Adrenal gland (tissue), 12 donors: ENCODE measurements around the gene CCL16. TPM values are rescaled to one million over a fixed set of nuclear protein-coding genes. Genes with fewer than 3 reads are reported as not detected.
"Not testable (repeated sequence)": the region's sequence is repeated elsewhere in the genome, so short reads cannot be mapped to it uniquely, and the experiment has no call there.

Experiments used
- DNase-seq, 7 donors: peaks; one replicate each; pipeline ENCODE4 v3.0.0-alpha.2; 2019 to 2020
- H3K27ac ChIP-seq, 5 donors: fragments of 200-600 bp; sonication (generic) in 4 of 5; 1 replicate in 3 of 5; 2 replicates in 2 of 5; pipeline versions ENCODE4 v1.5.1 to v1.8.0; 2016 to 2020; ENCODE audit warnings: mild to moderate bottlenecking in 1 of 5
- H3K27me3 ChIP-seq: fragments of 200-600 bp; 2 replicates; pipeline ENCODE4 v1.8.0; 2021
- H3K36me3 ChIP-seq, 2 donors: fragments of 200-600 bp; replicated peaks in 1 of 2; 1 replicate in 1 of 2; 2 replicates in 1 of 2; pipeline versions ENCODE4 v1.5.1 to v1.8.0; 2018 to 2022
- H3K4me1 ChIP-seq, 2 donors: fragments of 200-600 bp; replicated peaks in 1 of 2; 1 replicate in 1 of 2; 2 replicates in 1 of 2; pipeline versions ENCODE4 v1.5.1 to v1.8.0; 2018 to 2021
- H3K4me3 ChIP-seq, 4 donors: fragments of 200-600 bp; sonication (generic) in 3 of 4; one replicate each; pipeline ENCODE4 v1.5.1; 2016 to 2018
- H3K9me3 ChIP-seq, 3 donors: fragments of 200-600 bp; sonication (generic) in 1 of 3; replicated peaks in 1 of 3; 1 replicate in 2 of 3; 2 replicates in 1 of 3; pipeline versions ENCODE4 v1.5.1 to v1.8.0; 2016 to 2021
- POLR2A ChIP-seq, 2 donors: fragments of 450-650 bp; IDR thresholded peaks; one replicate each; pipeline ENCODE4 v1.6.1; 2017; ENCODE audit warnings: antibody characterized with exemption in 2 of 2, mild to moderate bottlenecking in 2 of 2, moderate library complexity in 1 of 2
- WGBS, 4 donors: extraction: QIAGEN DNeasy Blood & Tissue Kit in 2 of 4; methylation state at CpG; one replicate each; pipeline versions ENCODE4 v1.1.5 to v1.1.7; 2013 to 2017; 5-methylcytosine and 5-hydroxymethylcytosine counted together
- intact Hi-C, 2 donors: fragments of 100-400 bp; cut with DNase I; formaldehyde crosslinking; loops; one replicate each; pipeline versions ENCODE4 v1.14.1 to v1.15.0; 2022 to 2023
- polyA plus RNA-seq, 3 donors: library from polyadenylated mRNA; stranded (reverse); fragments of 200-250 nt in 2 of 3; fragments of 350-450 nt in 1 of 3; fragmentation: Illumina TruSeq in 1 of 3; extraction: RNeasy Lipid Tissue Mini Kit (QIAGEN cat#74804) in 1 of 3; gene quantifications; one replicate each; pipeline ENCODE4 v1.2.3, GENCODE V29; 2013 to 2014
- total RNA-seq, 9 donors: library from RNA; depleted of rRNA in 4 of 9; stranded (reverse); fragments of >200 nt in 4 of 9; fragments of 120-200 nt in 1 of 9; fragmentation: NEBNext Ultra II Directional in 1 of 9; extraction: Animal tissue kit (Norgen Biotek cat#: 25700) in 1 of 9; gene quantifications; one replicate each; pipeline versions ENCODE4 v1.1.0 to v1.2.4, GENCODE V29; 2013 to 2023
- TF ChIP-seq, protein P1 (sequence below), 6 experiments: fragments of 450-650 bp in 4 of 6; fragments of 200-600 bp in 2 of 6; sonication (generic) in 1 of 6; IDR thresholded peaks; 1 replicate in 5 of 6; 2 replicates in 1 of 6; pipeline versions ENCODE4 v1.5.1 to v1.8.0; 2016 to 2021; ENCODE audit warnings: antibody characterized with exemption in 6 of 6, mild to moderate bottlenecking in 2 of 6, moderate library complexity in 1 of 6
- donor health status: healthy with polysubstance abuse.
- donor health status: Bipolar disorder and iron deficiency.
- donor health status: DM: yes; HTN: yes; CAD: no.
- donor health status: DM: no; HTN: no; CAD: no.
- donor health status: DM: no; HTN: no; CAD: no.
- donor health status: DM: yes; HTN: yes; CAD: no.

CCL16 gene
- total and polyA plus RNA-seq, 12 donors, result 0.16 to 3.2 (median 0.52) TPM; not detected in 3

DNA sequence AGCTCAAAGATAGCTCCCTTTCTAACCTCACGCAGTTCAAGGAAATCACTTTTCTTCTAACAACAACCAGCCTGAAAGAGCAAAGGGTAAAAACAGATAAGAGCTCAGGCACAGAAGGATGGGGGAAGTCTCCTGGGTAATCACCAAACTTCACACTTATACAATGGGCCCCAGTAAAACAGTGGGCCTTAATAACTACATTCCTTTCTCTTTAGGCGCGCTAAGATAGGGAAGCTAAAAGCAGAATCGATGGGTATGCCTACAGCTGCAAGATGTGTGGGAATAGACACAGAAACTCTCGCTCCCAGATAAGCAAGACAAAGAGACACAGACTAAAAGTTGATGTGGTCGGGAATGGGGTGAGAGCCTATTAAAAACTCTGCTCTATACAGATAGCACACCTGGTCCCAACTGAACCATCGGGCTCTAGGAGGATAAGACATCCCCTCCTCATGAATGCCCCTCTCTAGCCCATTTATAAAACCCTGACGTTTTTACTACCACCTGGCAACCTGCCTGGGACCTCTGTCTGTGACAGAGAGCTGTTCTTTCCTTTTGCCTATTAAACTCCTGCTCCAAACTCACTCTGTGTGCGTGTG lies 38.6 kb downstream of the CCL16 start:
- Histone ChIP-seq H3K4me3 (no peak overlapping the region), H3K9me3 (no peaks in the 10 kb centered on the region), H3K4me1 (no peaks in the 10 kb centered on the region), H3K36me3 (no peaks in the 10 kb centered on the region), H3K27ac (no peak overlapping the region), H3K27me3 (no peaks in the 10 kb centered on the region)
- no peak for DNase-seq
- intact Hi-C loops, result loop anchor here in 1 of 2 donors (10.0 kb wide), 1 partner anchor 88 kb away; no protein-coding TSS in a partner anchor
- TF ChIP-seq POLR2A (IDR thresholded peaks at IDR 0.05), result no peak
- TF ChIP-seq, protein P1, sequence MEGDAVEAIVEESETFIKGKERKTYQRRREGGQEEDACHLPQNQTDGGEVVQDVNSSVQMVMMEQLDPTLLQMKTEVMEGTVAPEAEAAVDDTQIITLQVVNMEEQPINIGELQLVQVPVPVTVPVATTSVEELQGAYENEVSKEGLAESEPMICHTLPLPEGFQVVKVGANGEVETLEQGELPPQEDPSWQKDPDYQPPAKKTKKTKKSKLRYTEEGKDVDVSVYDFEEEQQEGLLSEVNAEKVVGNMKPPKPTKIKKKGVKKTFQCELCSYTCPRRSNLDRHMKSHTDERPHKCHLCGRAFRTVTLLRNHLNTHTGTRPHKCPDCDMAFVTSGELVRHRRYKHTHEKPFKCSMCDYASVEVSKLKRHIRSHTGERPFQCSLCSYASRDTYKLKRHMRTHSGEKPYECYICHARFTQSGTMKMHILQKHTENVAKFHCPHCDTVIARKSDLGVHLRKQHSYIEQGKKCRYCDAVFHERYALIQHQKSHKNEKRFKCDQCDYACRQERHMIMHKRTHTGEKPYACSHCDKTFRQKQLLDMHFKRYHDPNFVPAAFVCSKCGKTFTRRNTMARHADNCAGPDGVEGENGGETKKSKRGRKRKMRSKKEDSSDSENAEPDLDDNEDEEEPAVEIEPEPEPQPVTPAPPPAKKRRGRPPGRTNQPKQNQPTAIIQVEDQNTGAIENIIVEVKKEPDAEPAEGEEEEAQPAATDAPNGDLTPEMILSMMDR (IDR thresholded peaks at IDR 0.05), result no peak
- 55 to 65% (median 65%) methylated on average over 9 of the region's 9 CpGs for WGBS, 4 donors

DNA sequence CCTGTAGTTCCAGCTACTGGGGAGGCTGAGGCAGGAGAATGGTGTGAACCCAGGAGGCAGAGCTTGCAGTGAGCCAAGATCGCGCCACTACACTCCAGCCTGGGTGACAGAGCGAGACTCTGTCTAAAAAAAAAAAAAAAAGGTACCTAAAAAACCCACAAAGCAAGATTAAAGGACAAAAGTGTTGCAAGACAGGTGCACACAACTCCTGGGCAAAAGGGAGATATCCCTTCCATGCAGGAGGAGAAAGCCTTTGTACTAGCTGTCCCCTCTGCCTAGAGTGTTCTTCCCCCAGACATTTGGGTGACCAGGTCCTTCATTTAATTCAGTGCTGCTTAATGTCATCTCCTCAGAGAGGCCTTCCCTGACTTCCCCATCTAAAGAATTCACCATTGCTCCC lies 42.8 kb downstream of the CCL16 start:
- WGBS, 4 donors, result 91 to 100% (median 95%) methylated on average over 3 of the region's 3 CpGs

DNA sequence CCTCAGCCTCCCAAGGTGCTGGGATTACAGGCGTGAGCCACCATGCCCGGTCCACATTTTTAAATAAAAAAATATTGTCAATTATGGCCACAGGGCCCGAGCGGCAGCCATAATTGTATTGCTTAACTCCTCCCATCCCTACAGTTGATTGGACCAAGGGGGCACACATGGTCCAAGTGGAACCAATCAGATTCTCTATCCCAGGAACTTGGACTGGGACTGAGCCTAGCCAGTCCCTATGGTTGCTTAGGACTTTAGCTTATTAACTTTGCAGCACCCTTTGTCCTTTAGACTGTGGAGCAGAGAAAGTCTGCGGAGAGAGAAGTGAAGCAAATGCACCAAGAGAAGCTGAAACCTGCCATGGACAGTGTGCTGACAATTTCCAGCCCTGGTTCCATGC lies 45.2 kb downstream of the CCL16 start:
- TF ChIP-seq, protein P1 (IDR thresholded peaks at IDR 0.05), result no peak
- no peak for TF ChIP-seq POLR2A (IDR thresholded peaks at IDR 0.05)
- no peak for DNase-seq
- Histone ChIP-seq H3K9me3 (no peaks in the 10 kb centered on the region), H3K4me1 (no peaks in the 10 kb centered on the region), H3K4me3 (no peak overlapping the region), H3K36me3 (no peaks in the 10 kb centered on the region), H3K27me3 (no peaks in the 10 kb centered on the region), H3K27ac (no peak overlapping the region)
- WGBS, 4 donors, result 83 to 94% (median 89%) methylated on average over 5 of the region's 5 CpGs
- intact Hi-C loops, result no loop called here

More for the DNA sequence above, 42.8 kb downstream of the CCL16 start:
- H3K9me3 ChIP-seq, H3K27ac ChIP-seq, H3K4me1 ChIP-seq, DNase-seq, H3K36me3 ChIP-seq, intact Hi-C loops, H3K4me3 ChIP-seq, H3K27me3 ChIP-seq: not testable (repeated sequence)

DNA sequence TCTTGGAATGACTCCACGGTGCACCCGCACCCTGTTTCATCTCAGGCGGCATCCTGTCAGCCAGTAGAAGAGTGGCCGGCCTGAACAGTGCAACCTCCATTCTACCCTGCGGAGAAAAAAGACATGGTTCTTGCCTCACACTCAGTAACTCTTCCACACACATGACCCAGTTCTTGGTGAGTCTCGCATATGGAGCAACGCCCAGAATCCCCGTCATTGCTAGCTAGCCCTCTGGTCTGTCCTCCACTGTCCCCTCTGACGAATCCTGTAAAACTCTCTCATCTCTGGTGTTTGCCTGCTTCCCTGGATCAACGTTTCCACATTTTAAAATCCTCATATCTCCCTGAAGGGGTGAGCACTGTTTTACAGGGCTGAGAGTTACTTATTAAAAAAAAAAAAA lies 46.5 kb downstream of the CCL16 start:
- Histone ChIP-seq H3K9me3 (no peaks in the 10 kb centered on the region), H3K4me3 (no peak overlapping the region), H3K27me3 (no peaks in the 10 kb centered on the region), H3K4me1 (peaks cover 3 to 11% of the 10 kb centered on the region in 2 donors), H3K36me3 (no peaks in the 10 kb centered on the region), H3K27ac (no peak overlapping the region)
- WGBS, 4 donors, result 75 to 84% (median 79%) methylated on average over 10 of the region's 10 CpGs
- TF ChIP-seq, protein P1 (IDR thresholded peaks at IDR 0.05), result no peak
- TF ChIP-seq POLR2A (IDR thresholded peaks at IDR 0.05), result no peak
- peak; percentile 27 to 83 (median 76) for DNase-seq
- intact Hi-C loops, result no loop called here

DNA sequence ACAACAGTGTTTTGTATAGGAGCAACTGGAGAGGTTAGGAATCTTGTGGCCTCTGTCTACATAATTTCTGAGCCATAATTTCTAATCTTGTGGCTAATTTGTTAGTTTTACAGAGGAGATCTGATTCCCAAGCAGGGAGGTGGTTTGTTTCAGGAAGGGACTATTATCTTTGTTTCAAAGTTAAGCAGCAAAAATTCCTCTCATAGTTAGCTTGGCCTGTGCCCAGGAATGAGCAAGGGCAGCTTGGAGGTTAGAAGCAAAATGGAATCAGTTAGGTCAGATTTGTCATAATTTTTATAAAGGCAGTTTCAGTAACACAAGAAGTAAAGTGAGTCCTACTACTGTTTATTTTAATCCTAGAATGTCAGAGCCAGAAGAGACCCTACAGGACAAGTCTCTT lies 48.7 kb downstream of the CCL16 start:
- no peaks in the 10 kb centered on the region for H3K9me3 ChIP-seq
- H3K4me3 ChIP-seq, result no peak overlapping the region
- peak in 3 of 7 donors; percentile 22 to 37 (median 25) for DNase-seq
- intact Hi-C loops, result no loop called here
- H3K27ac ChIP-seq, result peak overlapping the region in 1 of 5 donors; percentile 64
- TF ChIP-seq, protein P1 (IDR thresholded peaks at IDR 0.05), result no peak
- no peak for TF ChIP-seq POLR2A (IDR thresholded peaks at IDR 0.05)
- peaks cover 3 to 12% of the 10 kb centered on the region in 2 donors for H3K4me1 ChIP-seq
- H3K36me3 ChIP-seq, result no peaks in the 10 kb centered on the region
- no peaks in the 10 kb centered on the region for H3K27me3 ChIP-seq
